GM12873 (cell line): ENCODE data around the gene BRD3OS.

ENCODE experiments used
- TF ChIP-seq, protein P1 (sequence below): IDR thresholded peaks from 2 replicates; pipeline ENCODE4 v1.5.1; 2012; ENCODE audit warnings: low read depth, mild to moderate bottlenecking, moderate library complexity, low read length, control low read depth; ENCODE audit not compliant: insufficient read depth; ENCODE audit errors: missing control alignments

BRD3OS gene, protein sequence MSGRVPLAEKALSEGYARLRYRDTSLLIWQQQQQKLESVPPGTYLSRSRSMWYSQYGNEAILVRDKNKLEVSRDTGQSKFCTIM

DNA sequence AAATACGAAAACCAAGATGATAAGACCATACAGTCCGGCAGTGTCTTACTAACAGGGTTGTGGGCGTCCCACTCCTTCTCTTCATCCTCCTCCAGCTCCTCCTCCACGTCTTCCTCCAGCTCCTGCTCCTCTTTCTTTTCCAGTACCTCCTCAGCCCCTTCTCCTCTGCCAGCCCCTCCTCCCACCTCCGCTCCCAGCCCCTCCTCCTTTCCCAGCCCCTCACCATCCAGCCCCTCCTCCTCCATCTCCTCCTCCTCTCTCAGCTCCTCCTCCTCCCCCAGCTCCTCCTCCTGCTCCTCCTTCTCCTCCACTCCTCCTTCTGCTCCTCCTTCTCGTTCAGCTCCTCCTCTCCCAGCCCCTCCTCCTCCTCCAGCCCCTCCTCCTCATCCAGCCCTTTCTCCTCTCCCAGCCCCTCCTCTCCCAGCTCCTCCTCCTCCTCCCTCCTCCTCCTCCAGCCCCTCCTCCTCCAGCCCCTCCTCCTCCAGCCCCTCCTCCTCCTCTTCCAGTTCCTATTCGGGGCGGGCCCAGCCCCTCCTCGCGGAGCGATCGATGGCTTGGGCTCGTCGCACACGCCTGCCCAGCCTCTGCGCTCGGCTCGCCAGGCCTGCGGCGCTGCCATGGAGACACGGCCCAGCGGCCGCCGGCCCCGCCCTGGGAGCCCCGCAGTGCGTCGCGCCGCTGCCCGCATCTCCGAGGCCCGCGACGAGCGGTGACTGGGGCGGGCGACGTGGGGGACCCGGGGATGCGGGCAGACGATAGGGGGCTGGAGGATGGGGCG, at the start of gene BRD3OS:
BRD3OS (plus strand) TSS at position 654 of the 778 bp plus-strand sequence. CDS start 1,267 bp downstream, outside the sequence.
- TF ChIP-seq, protein P1, sequence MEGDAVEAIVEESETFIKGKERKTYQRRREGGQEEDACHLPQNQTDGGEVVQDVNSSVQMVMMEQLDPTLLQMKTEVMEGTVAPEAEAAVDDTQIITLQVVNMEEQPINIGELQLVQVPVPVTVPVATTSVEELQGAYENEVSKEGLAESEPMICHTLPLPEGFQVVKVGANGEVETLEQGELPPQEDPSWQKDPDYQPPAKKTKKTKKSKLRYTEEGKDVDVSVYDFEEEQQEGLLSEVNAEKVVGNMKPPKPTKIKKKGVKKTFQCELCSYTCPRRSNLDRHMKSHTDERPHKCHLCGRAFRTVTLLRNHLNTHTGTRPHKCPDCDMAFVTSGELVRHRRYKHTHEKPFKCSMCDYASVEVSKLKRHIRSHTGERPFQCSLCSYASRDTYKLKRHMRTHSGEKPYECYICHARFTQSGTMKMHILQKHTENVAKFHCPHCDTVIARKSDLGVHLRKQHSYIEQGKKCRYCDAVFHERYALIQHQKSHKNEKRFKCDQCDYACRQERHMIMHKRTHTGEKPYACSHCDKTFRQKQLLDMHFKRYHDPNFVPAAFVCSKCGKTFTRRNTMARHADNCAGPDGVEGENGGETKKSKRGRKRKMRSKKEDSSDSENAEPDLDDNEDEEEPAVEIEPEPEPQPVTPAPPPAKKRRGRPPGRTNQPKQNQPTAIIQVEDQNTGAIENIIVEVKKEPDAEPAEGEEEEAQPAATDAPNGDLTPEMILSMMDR, result no peak

DNA sequence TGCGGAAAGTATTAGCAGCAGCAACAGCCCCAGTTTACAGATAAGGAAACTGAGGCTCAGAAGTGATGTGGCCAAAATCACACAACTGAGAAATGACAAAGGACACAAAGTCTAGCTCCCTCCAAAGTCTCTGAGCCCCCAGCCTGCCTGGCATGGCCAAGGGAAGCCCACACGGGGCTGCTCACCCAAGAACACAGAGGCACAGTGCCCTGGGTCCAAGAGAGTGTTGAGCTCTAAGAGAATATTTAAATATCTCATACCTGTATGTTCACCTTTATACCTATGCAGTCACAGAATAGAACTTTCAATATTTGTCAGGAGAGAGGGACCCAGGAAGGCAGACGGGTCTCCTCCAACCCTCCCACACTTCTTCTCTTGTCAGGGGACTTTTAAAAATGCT, 49.8 kb upstream of the BRD3OS start:
- TF ChIP-seq, protein P1, result no peak

DNA sequence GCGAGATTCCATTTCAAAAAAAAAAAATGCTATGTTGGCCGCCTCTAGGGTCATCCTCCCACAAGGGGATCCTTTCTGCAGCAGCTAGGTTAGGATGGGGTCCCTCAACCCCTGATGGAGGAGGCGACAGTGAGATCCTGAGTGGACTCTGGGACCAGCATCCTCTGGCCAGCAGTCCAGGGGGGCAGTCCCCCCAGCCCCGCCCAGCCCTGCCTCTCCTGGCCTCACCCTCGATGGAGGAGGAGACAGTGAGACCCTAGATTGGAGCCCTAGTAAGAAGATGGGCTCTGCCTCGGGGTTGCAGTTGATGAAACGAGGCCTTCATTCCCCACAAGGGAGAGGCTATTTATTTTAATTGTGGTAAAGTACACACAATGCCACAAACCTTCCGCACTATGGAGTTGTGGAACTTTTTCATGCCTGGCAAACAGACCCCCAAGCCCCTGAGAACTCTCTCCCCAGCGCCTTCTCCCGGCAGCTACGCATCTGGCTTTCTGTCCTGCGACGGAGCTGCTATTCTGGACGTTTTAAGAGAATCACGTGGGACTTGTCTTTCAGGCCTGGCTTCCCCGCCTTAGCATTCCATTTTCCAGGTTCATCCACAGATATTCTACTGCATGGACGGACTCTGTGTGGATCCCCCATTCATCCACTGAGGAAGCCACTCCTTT, 49.0 kb upstream of the BRD3OS start:
- TF ChIP-seq, protein P1, result no peak

DNA sequence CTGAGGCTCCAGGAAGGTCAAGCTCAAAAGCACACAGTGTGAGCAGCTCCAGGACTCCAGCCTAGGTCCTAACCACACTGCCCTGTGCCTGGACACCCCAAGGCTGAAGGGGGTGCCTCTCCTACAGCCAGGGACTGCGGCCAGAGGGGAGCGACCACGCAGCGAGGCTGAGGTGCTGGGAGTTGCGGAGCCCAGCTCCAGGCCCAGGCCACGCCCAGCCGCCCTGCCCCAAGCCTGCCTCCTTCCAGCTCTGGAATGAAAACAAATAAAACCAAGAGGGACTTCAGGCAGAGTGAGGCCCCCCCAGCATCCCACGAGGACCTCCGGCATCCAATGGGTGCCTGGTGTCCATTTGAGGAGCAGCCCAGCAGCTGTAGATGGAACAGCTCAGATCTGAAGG, 48.4 kb upstream of the BRD3OS start:
- TF ChIP-seq, protein P1, result no peak

DNA sequence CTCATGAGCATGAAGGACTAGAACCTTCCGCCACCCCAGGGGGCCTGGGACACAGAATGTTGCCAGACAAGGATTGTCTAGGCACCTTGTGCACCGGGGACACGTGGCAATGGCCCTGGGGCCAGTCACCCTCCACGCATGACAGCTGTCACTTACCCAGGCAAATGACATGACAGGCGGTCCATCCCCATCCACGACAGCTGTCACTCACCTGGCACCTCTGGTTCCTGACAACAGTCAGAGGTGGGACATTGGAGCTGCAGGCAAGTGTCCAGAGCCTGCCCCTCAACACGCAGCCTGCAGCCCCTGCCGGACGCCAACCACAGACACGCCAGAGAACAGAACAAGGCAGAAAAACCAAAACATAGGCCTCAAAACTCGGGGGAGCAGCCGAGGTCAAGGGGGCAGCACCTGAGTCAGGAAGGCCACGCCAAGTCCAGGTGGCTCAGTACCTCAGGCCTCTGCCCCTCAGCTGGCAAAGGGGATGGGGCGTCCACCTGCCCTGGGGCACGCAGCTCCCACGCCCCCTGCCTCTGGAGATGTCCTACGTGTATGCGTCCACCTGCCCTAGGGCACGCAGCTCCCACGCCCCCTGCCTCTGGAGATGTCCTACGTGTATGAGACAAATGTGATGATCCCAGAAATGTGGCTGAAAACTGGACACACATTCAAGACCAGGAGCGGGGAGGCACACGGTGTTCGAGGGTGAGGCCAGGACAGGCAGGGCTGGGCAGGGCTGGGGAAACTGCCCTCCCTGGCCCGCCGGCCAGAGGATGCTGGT, 47.7 kb upstream of the BRD3OS start:
- TF ChIP-seq, protein P1, result no peak

DNA sequence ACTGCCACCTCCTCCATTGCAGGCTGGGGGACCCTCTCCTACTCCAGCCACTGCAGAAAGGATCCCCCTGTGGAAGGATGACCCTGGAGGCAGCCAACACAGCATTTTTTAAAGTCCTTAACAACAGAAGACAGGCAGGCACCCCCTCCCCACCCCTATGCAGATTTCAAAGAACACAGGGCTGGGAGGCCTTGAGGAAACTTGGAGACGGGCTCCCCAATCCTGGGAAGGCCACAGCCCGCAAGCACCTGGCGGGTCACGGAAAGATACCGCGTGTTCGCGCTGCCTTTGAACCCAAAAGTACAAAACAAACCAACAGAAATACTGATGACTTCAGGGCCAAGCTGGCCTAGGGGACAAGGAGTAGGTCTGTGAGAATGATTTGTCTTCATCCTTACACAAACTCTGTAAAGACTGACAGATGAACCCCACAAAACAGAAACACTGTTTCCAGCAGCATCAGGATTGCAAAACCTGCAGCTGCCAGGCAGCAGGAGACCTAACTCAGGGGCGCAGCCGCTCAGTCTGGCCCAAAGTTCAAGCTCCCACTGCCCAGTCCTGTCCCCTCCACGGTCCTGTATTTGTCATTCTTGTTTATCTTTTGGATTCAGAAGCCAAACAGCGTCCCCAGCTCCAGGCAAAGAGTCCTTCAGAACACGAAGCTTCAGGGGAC, 46.9 kb upstream of the BRD3OS start:
- TF ChIP-seq, protein P1, result no peak
